ENCODE data around the gene CLPTM1L. TPM values are rescaled to one million over a fixed set of nuclear protein-coding genes. Genes with fewer than 3 reads are reported as not detected.
A peak's percentile ranks its signal among the peaks of the same experiment; 100 is the strongest.

Gene CLPTM1L
- total RNA-seq = 112 TPM
- long read RNA-seq, transcript CLPTM1L-201 (17 exons, 2,500 nt) = major isoform, 201 of 273 reads
- long read RNA-seq, partial matches to known transcripts = 33 of 273 reads
- long read RNA-seq, other reads (novel, unspliced or antisense) = 38 of 273 reads

- peak; percentile 94 for DNase-seq (ENCODE audit: low spot score)
These were observed at the start of gene CLPTM1L for GRCh38 chr5:1344975-1345838. Gene CLPTM1L (minus strand): TSS chr5:1345099. CDS start chr5:1344841, 258 bp downstream.

- no peak for DNase-seq (ENCODE audit: low spot score)
These were observed 48.9 kb upstream of the CLPTM1L start for GRCh38 chr5:1393571-1394501.

GRCh38 chr5:1392801-1393565 is 48.1 kb upstream of the CLPTM1L start:
- DNase-seq (ENCODE audit: low spot score) = no peak

GRCh38 chr5:1392261-1392660 is 47.4 kb upstream of the CLPTM1L start:
- DNase-seq (ENCODE audit: low spot score) = no peak

- no peak for DNase-seq (ENCODE audit: low spot score)
These were observed 46.8 kb upstream of the CLPTM1L start for GRCh38 chr5:1391691-1392090.

GRCh38 chr5:1390861-1391600 is 46.1 kb upstream of the CLPTM1L start:
- no peak for DNase-seq (ENCODE audit: low spot score)

- no peak for DNase-seq (ENCODE audit: low spot score)
These were observed 45.4 kb upstream of the CLPTM1L start for GRCh38 chr5:1390333-1390732.

- DNase-seq (ENCODE audit: low spot score) = no peak
These were observed 43.6 kb upstream of the CLPTM1L start for GRCh38 chr5:1388383-1388967.

- DNase-seq (ENCODE audit: low spot score) = no peak
These were observed 43.0 kb upstream of the CLPTM1L start for GRCh38 chr5:1387876-1388275.

- DNase-seq (ENCODE audit: low spot score) = no peak
These were observed 42.3 kb upstream of the CLPTM1L start for GRCh38 chr5:1387059-1387755.

- no peak for DNase-seq (ENCODE audit: low spot score)
These were observed 41.4 kb upstream of the CLPTM1L start for GRCh38 chr5:1386274-1386717.

- DNase-seq (ENCODE audit: low spot score) = peak; percentile 95
These were observed 40.7 kb upstream of the CLPTM1L start for GRCh38 chr5:1385395-1386273.

- no peak for DNase-seq (ENCODE audit: low spot score)
These were observed 39.6 kb upstream of the CLPTM1L start for GRCh38 chr5:1384521-1384920.

GRCh38 chr5:1383886-1384401 is 39.0 kb upstream of the CLPTM1L start:
- DNase-seq (ENCODE audit: low spot score) = no peak

- no peak for DNase-seq (ENCODE audit: low spot score)
These were observed 38.4 kb upstream of the CLPTM1L start for GRCh38 chr5:1383344-1383743.

GRCh38 chr5:1382248-1382700 is 37.4 kb upstream of the CLPTM1L start:
- no peak for DNase-seq (ENCODE audit: low spot score)

GRCh38 chr5:1381370-1382247 is 36.7 kb upstream of the CLPTM1L start:
- no peak for DNase-seq (ENCODE audit: low spot score)
